ENCODE measurements around the gene DVL3.

Gene DVL3

DNA sequence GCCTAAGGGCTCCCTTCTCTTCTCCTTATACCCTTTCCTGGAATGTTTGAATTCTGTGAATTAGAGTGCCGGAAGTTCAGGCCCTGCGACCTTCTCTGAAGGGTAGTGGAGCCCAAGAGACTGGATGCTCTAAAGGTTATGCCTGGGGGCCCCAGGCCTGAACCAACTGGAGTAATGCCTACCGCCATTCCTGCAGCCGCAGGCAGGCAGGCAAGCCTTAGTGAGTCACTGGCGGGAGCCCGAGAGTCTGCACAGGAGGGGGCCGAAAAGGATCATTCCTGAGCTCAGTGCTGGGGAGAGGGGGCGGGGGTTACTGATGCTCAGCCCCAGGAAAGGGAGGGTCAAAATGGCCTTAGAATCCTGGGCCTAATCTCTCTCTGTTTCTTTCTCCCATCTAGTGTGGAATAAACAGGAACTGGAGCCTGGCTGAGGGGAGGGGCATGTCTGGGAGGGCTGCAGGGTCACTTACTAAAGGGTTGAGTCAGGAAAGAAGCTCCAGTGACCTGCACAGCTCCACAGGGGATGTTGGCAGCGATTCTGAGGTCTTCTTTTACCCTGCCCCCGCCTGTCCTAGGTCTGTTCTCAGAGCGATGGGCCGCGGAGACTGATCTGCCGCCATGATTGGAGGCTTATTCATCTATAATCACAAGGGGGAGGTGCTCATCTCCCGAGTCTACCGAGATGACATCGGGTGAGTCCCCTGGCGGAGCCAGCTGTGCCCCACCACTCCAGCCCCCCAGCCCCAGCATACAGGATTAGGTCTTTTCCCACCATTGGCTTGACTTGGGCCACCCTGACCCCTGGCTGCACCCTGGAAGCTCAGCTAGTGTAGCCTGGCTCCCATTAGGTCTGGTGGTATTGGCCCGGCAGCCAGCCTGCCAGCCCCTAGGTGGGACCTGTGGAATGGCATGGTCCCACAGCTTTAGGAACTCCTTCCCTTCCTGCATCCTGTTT lies 21.5 kb downstream of the DVL3 start:
- DNase-seq (ENCODE audit: low spot score) = peak; percentile 86

- DNase-seq (ENCODE audit: low spot score) = no peak
Observed at GRCh38 chr3:184177331-184177731, 22.2 kb downstream of the DVL3 start.

DNA sequence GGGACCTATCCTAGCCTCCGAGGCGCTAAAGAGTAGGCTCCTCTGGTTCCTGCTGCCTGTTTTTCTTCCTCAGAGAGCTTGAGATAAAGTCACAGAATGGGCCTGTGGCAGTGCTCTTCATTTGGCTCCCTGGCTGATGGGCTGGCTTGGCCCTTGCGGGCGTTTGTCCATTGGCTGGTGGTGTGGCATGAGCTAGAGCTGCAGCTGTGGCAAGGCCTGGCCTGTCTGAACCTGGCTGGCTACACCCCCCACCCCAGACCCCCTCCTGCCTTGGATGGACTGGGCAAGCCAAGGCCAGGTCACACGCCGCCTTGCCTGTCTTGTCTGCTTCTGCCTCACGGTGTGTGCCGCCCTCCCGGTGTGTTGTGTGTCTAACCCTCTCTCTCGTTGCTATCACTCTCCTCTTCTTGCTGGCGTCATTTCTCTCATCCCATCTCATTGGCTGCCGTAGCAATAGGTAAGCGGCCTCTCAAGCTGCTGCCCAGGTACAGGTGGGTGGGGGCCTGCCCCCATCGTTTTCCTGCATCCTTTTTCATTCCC lies 22.7 kb downstream of the DVL3 start:
- no peak for DNase-seq (ENCODE audit: low spot score)

GRCh38 chr3:184178521-184179138 lies 23.5 kb downstream of the DVL3 start:
- DNase-seq (ENCODE audit: low spot score) = no peak

GRCh38 chr3:184180165-184180564 lies 25.0 kb downstream of the DVL3 start:
- DNase-seq (ENCODE audit: low spot score) = no peak

DNA sequence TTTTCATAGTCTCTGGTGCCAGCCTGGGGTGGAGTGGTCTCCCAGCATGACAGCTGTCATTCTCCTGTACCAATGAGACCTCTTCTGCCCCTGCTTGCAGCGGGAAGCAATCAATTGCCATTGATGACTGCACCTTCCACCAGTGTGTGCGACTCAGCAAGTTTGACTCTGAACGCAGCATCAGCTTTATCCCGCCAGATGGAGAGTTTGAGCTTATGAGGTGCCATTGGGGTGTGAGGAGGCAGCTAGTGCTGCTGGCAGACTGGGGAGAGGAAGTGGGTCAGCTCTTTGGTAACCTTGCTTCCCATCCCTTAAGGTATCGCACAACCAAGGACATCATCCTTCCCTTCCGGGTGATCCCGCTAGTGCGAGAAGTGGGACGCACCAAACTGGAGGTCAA lies 26.4 kb downstream of the DVL3 start:
- no peak for DNase-seq (ENCODE audit: low spot score)

DNA sequence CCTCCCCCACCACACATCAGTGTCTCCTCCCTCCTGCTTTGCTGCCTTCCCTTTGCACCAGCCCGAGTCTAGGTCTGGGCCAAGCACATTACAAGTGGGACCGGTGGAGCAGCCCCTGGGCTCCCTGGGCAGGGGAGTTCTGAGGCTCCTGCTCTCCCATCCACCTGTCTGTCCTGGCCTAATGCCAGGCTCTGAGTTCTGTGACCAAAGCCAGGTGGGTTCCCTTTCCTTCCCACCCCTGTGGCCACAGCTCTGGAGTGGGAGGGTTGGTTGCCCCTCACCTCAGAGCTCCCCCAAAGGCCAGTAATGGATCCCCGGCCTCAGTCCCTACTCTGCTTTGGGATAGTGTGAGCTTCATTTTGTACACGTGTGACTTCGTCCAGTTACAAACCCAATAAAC lies 28.5 kb downstream of the DVL3 start:
- DNase-seq (ENCODE audit: low spot score) = no peak

DNA sequence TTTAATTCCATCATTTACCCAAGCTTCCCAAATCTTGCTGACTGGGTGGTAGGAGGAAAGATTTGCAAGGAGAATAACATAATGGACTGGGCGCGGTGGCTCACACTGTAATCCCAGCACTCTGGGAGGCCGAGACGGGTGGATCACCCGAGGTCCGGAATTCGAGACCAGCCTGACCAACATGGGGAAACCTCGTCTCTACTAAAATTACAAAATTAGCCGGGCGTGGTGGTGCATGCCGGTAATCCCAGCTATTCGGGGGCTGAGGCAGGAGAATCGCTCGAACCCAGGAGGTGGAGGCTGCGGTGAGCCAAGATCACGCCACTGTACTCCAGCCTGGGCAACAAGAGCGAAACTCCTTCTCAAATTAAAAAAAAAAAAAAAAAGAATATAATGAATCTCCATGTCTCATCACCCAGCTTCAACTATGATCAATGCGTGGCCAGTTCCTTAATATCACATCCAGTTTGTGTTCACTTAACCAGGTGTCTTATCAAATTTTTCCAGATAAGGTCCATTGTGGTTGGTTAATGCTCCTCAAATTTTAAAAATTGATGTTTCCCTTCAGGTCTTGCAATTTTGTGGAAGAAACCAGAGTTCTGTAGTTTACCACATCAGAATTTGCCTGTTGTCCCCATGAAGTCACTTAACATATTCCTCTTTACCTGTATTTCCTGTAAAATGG lies 29.5 kb downstream of the DVL3 start:
- DNase-seq (ENCODE audit: low spot score) = no peak

DNA sequence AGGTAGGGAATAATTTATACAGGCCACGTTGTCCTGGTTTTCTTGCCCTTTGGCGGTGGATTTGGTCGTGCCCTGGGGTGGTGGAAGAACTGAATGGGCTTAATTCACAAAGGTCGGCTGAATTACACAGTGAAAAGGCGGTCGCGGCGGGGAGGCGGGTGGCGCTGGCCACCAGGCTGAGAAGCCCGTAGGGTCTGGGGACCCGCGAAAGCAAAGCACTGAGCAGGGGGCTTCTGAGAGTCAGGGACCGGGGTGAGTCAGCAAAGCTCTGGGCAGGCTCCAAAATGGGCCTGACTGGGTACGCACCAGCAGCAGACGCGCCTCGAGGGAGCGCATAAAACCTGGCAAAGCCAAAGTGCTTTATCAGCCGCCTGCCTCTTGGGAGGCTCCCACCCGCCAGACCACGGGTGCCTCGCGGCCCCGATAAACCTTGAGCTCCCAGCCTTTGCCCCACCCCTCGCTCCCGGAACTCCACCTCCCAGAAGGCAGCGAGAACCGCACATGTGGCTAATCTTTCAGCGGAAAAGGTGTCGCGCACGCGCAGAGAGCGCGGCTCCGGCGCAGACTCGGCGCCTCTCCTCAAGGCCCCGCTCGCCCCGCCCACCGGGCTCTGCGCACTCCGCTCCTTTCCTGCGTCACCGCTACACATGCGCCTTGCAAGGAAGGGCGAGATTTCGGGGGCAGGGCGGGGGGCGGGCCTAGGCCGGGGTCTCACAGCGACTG lies 30.4 kb downstream of the DVL3 start:
- peak; percentile 100 for DNase-seq (ENCODE audit: low spot score)

DNA sequence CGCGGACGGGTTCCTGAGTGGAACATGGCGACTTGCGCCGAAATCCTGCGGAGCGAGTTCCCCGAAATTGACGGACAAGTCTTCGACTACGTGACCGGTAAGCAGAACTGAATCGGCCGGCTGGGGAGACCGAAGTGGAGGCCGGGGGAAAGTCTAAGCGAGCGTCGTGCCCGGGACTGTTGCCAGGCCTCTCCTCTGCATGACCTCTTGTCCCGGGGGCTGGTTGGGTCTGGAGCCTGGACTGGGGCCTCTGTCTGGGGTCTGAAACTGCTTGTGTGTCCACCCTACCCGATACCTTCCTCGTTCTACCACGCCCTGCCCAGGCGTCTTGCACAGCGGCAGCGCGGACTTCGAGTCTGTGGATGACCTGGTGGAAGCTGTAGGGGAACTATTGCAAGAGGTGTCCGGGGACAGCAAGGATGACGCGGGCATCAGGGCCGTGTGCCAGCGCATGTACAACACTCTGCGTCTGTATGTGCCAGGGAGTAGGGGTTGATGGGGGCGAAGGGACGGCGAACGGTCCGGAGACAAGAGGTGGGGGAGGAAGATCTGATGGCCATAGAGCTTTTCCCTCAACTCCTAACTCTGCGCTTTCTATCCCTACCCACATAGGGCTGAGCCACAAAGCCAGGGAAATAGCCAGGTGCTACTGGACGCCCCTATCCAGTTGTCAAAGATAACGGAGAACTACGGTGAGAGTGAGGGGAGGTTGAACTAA lies 31.2 kb downstream of the DVL3 start, which contains the start of gene ABCF3:
Gene ABCF3, plus strand, starts transcription at position 16 of the 718 bp plus-strand sequence. Its CDS starts 9 bp downstream, at position 25.
- no peak for DNase-seq (ENCODE audit: low spot score)

GRCh38 chr3:184186902-184187207 lies 31.7 kb downstream of the DVL3 start:
- DNase-seq (ENCODE audit: low spot score) = no peak

GRCh38 chr3:184188080-184188479 lies 32.9 kb downstream of the DVL3 start:
- DNase-seq (ENCODE audit: low spot score) = no peak

DNA sequence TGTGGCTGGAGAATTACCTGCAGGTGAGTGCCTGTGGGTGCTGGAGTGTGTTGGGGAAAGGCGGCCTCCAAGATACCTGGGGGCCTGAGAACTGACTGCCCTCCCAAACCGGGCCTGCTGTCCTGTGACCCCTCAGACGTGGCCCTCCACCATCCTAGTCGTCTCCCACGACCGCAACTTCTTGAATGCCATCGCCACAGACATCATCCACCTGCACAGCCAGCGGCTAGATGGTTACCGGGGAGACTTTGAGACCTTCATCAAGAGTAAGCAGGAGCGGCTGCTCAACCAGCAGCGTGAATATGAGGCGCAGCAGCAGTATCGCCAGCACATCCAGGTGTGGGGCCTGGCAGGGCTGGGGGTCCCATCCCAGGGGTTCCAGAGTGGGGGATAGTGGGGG lies 34.2 kb downstream of the DVL3 start:
- no peak for DNase-seq (ENCODE audit: low spot score)

DNA sequence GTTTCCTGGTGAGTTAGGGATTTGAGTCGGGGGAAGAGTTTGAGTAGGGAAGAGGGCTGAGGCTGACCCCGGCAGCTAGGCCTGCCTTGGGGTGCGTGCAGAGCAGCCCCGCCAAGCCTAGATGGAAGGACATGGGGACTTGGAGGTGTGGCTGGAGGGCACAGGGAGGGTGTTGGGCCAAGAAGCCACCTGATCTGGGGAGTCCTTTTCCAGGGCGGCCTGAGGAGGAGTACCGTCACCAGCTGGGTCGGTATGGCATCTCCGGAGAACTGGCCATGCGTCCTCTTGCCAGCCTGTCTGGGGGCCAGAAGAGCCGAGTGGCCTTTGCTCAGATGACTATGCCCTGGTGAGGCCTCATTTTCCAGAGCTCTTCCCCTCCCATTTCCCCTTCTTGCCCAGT lies 37.7 kb downstream of the DVL3 start:
- DNase-seq (ENCODE audit: low spot score) = no peak

DNA sequence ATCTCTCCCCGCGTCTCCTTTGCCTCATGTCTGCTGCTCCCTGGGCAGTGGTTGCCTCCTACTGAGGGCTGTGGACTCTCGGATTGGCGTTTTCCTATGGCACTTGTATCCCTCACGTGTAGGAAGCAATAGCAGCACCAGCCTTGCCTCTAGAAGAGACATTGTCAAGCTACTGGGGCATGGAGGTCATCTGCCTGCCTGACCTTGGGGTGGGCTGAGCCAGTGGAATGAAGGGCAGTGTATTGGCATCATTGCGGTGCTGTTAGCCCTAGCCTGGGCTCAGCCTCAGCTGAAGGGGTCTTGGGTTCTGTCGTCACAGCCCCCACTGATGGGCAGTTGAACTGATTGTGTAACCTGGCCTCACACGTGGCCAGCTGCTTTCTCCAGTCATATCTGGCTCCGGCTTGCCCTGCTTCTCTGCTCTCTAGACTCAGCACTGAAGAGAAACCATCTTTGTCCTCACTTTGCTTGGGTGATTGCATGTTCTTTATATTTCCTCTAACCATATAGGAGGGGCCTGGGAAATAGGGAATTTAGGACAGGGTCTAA lies 38.9 kb downstream of the DVL3 start:
- no peak for DNase-seq (ENCODE audit: low spot score)

DNA sequence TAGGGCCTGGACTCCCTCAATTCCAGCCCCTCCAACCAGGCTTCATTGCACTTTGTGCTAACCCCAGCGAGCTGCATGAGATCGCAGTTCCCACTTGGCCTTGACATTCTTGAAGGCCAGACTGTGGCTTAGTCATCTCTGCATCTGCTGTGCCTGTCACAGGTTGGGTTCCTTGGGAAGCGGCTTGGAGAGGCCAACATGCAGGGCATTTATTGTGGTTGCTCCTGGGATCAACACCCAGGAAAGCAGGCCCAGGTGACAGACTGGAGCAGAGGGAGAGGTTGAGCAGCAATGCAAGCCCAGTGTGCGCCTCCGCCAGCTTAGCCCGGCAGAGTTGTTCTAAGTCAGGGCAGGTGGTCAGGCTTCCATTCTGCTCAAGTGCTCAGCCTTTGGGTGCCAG lies 41.4 kb downstream of the DVL3 start:
- DNase-seq (ENCODE audit: low spot score) = no peak

- DNase-seq (ENCODE audit: low spot score) = no peak
Observed at GRCh38 chr3:184198509-184198908, 43.3 kb downstream of the DVL3 start.

DNA sequence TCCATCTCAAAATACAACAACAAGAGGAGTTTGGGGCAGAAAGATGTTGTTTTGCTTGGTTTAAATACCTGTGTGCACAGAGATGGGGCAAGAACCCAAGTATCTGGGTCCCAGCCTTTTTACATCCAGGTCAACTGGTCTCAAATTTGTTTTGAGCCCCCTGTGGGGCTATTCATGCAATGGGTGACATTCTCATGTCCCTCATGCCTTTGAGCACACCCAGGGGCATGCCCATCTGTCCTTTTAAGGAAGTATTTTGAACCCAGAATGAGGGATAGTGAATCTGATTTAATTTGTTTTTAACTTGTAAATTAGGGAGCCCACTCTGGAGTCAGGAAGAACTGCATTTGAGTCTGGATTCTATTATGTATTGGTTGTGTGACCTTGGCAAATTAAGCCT lies 45.6 kb downstream of the DVL3 start:
- no peak for DNase-seq (ENCODE audit: low spot score)

DNA sequence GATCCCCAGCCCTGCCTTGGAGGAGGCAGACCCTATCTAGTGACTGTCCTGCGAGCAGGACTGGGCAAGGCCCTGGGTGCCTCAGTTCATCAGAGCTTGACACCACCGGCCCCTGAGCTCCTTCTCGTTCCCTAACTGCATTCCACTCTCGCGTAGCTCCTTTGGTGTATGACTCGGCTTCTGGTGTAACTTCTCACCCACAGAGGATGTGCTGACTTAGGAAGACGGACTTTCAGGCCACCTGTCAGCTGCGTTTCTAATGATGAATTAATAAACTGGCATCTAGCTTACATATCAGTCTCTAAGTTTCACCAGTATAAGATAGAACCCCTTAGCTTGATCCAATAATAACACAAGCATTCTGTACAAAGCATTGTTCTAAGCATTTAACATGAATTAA lies 48.3 kb downstream of the DVL3 start:
- DNase-seq (ENCODE audit: low spot score) = no peak

DNA sequence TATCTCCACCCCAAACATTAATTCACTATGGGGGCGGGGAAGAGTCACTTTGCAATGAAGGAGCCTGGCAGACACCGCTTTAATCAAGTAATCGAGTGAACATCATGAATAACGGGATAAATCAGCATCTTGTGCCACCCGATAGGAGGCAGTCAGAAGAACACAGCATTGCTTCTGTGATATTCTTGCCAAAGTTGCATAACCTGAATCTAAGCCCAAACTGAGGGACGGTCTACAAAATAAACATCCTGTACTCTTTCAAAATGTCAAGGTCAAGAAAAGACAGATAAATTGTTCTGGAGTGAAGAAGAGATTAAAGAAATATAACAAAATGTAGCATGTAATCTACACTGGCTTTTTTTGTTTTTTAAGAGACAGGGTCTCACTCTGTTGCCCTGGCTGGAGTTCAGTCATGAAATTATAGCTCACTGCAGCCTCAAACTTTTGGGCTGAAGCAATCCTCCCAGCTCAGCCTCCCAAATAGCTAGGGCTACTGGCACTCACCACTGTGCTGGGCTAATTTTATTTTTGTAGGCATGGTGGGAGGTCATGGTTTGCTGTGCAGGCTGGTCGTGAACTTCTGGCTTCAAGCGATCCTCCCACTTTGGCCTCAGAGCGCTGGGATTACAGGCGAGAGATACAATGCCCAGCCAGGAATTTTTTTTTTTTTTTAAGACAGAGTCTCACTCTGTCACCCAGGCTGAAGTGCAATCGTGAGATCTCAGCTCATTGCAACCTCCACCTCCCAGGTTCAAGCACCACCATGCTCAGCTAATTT lies 54.2 kb downstream of the DVL3 start:
- no peak for DNase-seq (ENCODE audit: low spot score)

All from COLO829 (cell line).